IPS-11a (cell line): ENCODE measurements around the gene PRPH.
"Not testable (repeated sequence)": the region's sequence is repeated elsewhere in the genome, so short reads cannot be mapped to it uniquely, and the experiment has no call there.

Experiments used
- H3K4me3 ChIP-seq: one replicate; pipeline ENCODE4 v1.5.1; 2013; ENCODE audit warnings: low read depth, low read length, control low read depth

Gene PRPH

GRCh38 chr12:49298160-49298559 is 3.2 kb downstream of the PRPH start:
- H3K4me3 ChIP-seq = no peak overlapping the region

- no peak overlapping the region for H3K4me3 ChIP-seq
Measured at GRCh38 chr12:49301760-49302159, 6.8 kb downstream of the PRPH start.

GRCh38 chr12:49304161-49304560 is 9.2 kb downstream of the PRPH start:
- no peak overlapping the region for H3K4me3 ChIP-seq

GRCh38 chr12:49305762-49306510 is 11.0 kb downstream of the PRPH start:
- H3K4me3 ChIP-seq = no peak overlapping the region

- H3K4me3 ChIP-seq = no peak overlapping the region
Measured at GRCh38 chr12:49309386-49309785, 14.4 kb downstream of the PRPH start.

- not testable (repeated sequence) for H3K4me3 ChIP-seq
Measured at GRCh38 chr12:49310451-49311000, 15.6 kb downstream of the PRPH start.

- no peak overlapping the region for H3K4me3 ChIP-seq
Measured at GRCh38 chr12:49314811-49315210, 19.9 kb downstream of the PRPH start.

- not testable (repeated sequence) for H3K4me3 ChIP-seq
Measured at GRCh38 chr12:49317118-49317517, 22.2 kb downstream of the PRPH start.

- H3K4me3 ChIP-seq = not testable (repeated sequence)
Measured at GRCh38 chr12:49320411-49321103, 25.6 kb downstream of the PRPH start.

GRCh38 chr12:49322367-49322707 is 27.4 kb downstream of the PRPH start:
- H3K4me3 ChIP-seq = peak overlapping the region; percentile 52

- peak within 1 kb of the TSS; percentile 97 for H3K4me3 ChIP-seq
Measured at GRCh38 chr12:49322708-49323523, 28.0 kb downstream of the PRPH start, which contains the start of gene TROAP. TSS of gene TROAP (plus strand) at chr12:49323255. CDS start at chr12:49323609, 354 bp downstream.

- peak overlapping the region; percentile 97 for H3K4me3 ChIP-seq
Measured at GRCh38 chr12:49323524-49324097, 28.7 kb downstream of the PRPH start.

- no peak overlapping the region for H3K4me3 ChIP-seq
Measured at GRCh38 chr12:49325606-49326005, 30.7 kb downstream of the PRPH start.

- no peak overlapping the region for H3K4me3 ChIP-seq
Measured at GRCh38 chr12:49327368-49327767, 32.4 kb downstream of the PRPH start.

GRCh38 chr12:49327887-49328286 is 32.9 kb downstream of the PRPH start:
- H3K4me3 ChIP-seq = no peak overlapping the region

GRCh38 chr12:49328816-49329215 is 33.9 kb downstream of the PRPH start:
- H3K4me3 ChIP-seq = no peak overlapping the region

- no peak overlapping the region for H3K4me3 ChIP-seq
Measured at GRCh38 chr12:49330032-49330619, 35.2 kb downstream of the PRPH start.

GRCh38 chr12:49330631-49331379 is 35.9 kb downstream of the PRPH start:
- H3K4me3 ChIP-seq = no peak overlapping the region

- H3K4me3 ChIP-seq = no peak overlapping the region
Measured at GRCh38 chr12:49331380-49332222, 36.7 kb downstream of the PRPH start.
